ENCODE data around the gene GIT1. TPM values are rescaled to one million over a fixed set of nuclear protein-coding genes. Genes with fewer than 3 reads are reported as not detected.

GIT1 gene
- total and polyA plus RNA-seq, 2 of the 13 experiments (the other 11 are each of a cell fraction or from before 2014, with no cell fraction given), result 14.2 to 30.8 TPM

GRCh38 chr17:29590411-29591145 is 1.1 kb upstream of the GIT1 start (continued):
- TF ChIP-seq ZEB1 (IDR thresholded peaks at IDR 0.05; ENCODE audit: insufficient replicate concordance, low read depth) (no peak), CBX2 (IDR thresholded peaks at IDR 0.05; ENCODE audit: low read depth, low read length) (no peak), CBX2 (CRISPR knock-in tag; IDR thresholded peaks at IDR 0.05; ENCODE audit: low read depth) (no peak), ZNF317 (CRISPR knock-in tag; IDR thresholded peaks at IDR 0.05) (no peak), ZNF143 (CRISPR knock-in tag; IDR thresholded peaks at IDR 0.05) (no peak), DMAP1 (CRISPR knock-in tag; IDR thresholded peaks at IDR 0.05) (no peak), DMTF1 (CRISPR knock-in tag; IDR thresholded peaks at IDR 0.05) (no peak), DNMT3B (CRISPR knock-in tag; conservative IDR thresholded peaks at IDR 0.05) (no peak), ZNF749 (CRISPR knock-in tag; IDR thresholded peaks at IDR 0.05; ENCODE audit: borderline replicate concordance) (0 out of 2 replicates have a peak, but pooled peaks have one; percentile 25), NR1H2 (CRISPR knock-in tag; IDR thresholded peaks at IDR 0.05; ENCODE audit: borderline replicate concordance, low read depth) (no peak; the same call in 1 of the 2 replicates), THRA (CRISPR knock-in tag; IDR thresholded peaks at IDR 0.05; ENCODE audit: borderline replicate concordance) (no peak), NR3C1 (CRISPR knock-in tag; IDR thresholded peaks at IDR 0.05) (no peak), SNAPC2 (CRISPR knock-in tag; IDR thresholded peaks at IDR 0.05) (no peak), CREBL2 (CRISPR knock-in tag; IDR thresholded peaks at IDR 0.05; ENCODE audit: borderline replicate concordance) (no peak), NCOA2 (CRISPR knock-in tag; IDR thresholded peaks at IDR 0.05) (no peak), ZNF30 (CRISPR knock-in tag; IDR thresholded peaks at IDR 0.05) (no peak), TFAP4 (IDR thresholded peaks at IDR 0.05; ENCODE audit: borderline replicate concordance, low read depth) (peak; percentile 40; the same call in 1 of the 2 replicates), KAT2B (IDR thresholded peaks at IDR 0.05; ENCODE audit: borderline replicate concordance, low read depth, low read length) (no peak), ZFP82 (CRISPR knock-in tag; IDR thresholded peaks at IDR 0.05; ENCODE audit: borderline replicate concordance) (no peak), ZNF784 (CRISPR knock-in tag; IDR thresholded peaks at IDR 0.05; ENCODE audit: borderline replicate concordance) (no peak), ASH2L (IDR thresholded peaks at IDR 0.05; ENCODE audit: insufficient read length, low read depth, low read length) (no peak)
